K562 (cell line): ENCODE results near the gene RPTOR. TPM values are rescaled to one million over a fixed set of nuclear protein-coding genes. Genes with fewer than 3 reads are reported as not detected.

Experiments
- COPS2 ChIP-seq: fragments of 450-650 bp; conservative IDR thresholded peaks from 2 replicates; pipeline ENCODE4 v1.6.1; 2016; ENCODE audit warnings: mild to moderate bottlenecking, moderate library complexity
- CTBP1 ChIP-seq: fragments of 450-650 bp; IDR thresholded peaks from 2 replicates; pipeline ENCODE4 v1.6.1; 2016; ENCODE audit warnings: borderline replicate concordance
- GABPA ChIP-seq: fragments of 200-800 bp; sonication (Bioruptor generic); conservative IDR thresholded peaks from 2 replicates; pipeline ENCODE4 v1.6.1; 2016; ENCODE audit warnings: low read depth, missing genetic modification characterization, missing compliant biosample characterization
- GTF2A2 ChIP-seq: IDR thresholded peaks from 2 replicates; pipeline ENCODE4 v1.6.1; 2016; ENCODE audit warnings: mild to moderate bottlenecking, missing genetic modification characterization, missing compliant biosample characterization
- KDM1A ChIP-seq, 2 experiments: fragments of 450-650 bp; IDR thresholded peaks; 2 replicates each; pipeline ENCODE4 v1.6.1; 2016; ENCODE audit warnings: mild to moderate bottlenecking in 2 of 2
- NBN ChIP-seq: fragments of 450-650 bp; IDR thresholded peaks from 2 replicates; pipeline ENCODE4 v1.6.1; 2016; ENCODE audit warnings: low read depth, mild to moderate bottlenecking
- NCOA2 ChIP-seq, 2 experiments: fragments of 450-650 bp; IDR thresholded peaks; 2 replicates each; pipeline ENCODE4 v1.6.1; 2018; ENCODE audit warnings: mild to moderate bottlenecking in 2 of 2, moderate library complexity in 1 of 2; ENCODE audit not compliant: partially characterized antibody in 2 of 2
- ZC3H11A ChIP-seq: IDR thresholded peaks from 2 replicates; pipeline ENCODE4 v1.6.1; 2012; ENCODE audit warnings: low read depth, low read length, improper control_type of control experiment
- ZNF140 ChIP-seq: fragments of 250-450 bp; sonication (Bioruptor Pico); IDR thresholded peaks from 2 replicates; pipeline ENCODE4 v1.8.0; 2021; ENCODE audit warnings: moderate library complexity, mild to moderate bottlenecking, inconsistent platforms
- polyA plus RNA-seq, 8 experiments: library from polyadenylated mRNA; depleted of rRNA in 4 of 8; stranded (reverse) in 5 of 8; unstranded in 3 of 8; fragments of >200 nt; fragmentation: Nextera tagmentation in 2 of 8; fragmentation: Illumina TruSeq in 1 of 8; extraction: Ambion mirVana in 2 of 8; extraction: Trizol in 1 of 8; gene quantifications; 2 replicates each; pipeline versions ENCODE4 v1.2.1 to v1.2.3, GENCODE V29; 2011 to 2014; ENCODE audit warnings: inconsistent platforms in 1 of 8, missing spikeins in 1 of 8
- total RNA-seq, 7 experiments: library from RNA; depleted of rRNA in 6 of 7; stranded (reverse); fragments of >200 nt in 6 of 7; fragmentation: Illumina TruSeq in 2 of 7; extraction: Trizol in 2 of 7; gene quantifications; 2 replicates each; pipeline versions ENCODE4 v1.2.1 to v1.2.3, GENCODE V29; 2011 to 2021; ENCODE audit warnings: low replicate concordance in 1 of 7
- TF ChIP-seq, protein P1 (sequence below), 2 experiments: fragments of 450-650 bp; IDR thresholded peaks; 2 replicates each; pipeline ENCODE4 v1.6.1; 2016; ENCODE audit warnings: mild to moderate bottlenecking in 2 of 2, borderline replicate concordance in 1 of 2, low read depth in 1 of 2, moderate library complexity in 1 of 2
- TF ChIP-seq, protein P2 (sequence below), 2 experiments: fragments of 450-650 bp; formaldehyde crosslinking in 1 of 2; IDR thresholded peaks; 2 replicates each; pipeline versions ENCODE4 v1.4.0 to v1.6.1; 2014 to 2020; ENCODE audit warnings: mild to moderate bottlenecking in 2 of 2, borderline replicate concordance in 1 of 2, low read depth in 1 of 2

Gene RPTOR
- total and polyA plus RNA-seq, 9 of the 15 experiments (the other 6 are each of a cell fraction or from before 2014, with no cell fraction given), result 0.24 to 54.1 (median 10.2) TPM

DNA sequence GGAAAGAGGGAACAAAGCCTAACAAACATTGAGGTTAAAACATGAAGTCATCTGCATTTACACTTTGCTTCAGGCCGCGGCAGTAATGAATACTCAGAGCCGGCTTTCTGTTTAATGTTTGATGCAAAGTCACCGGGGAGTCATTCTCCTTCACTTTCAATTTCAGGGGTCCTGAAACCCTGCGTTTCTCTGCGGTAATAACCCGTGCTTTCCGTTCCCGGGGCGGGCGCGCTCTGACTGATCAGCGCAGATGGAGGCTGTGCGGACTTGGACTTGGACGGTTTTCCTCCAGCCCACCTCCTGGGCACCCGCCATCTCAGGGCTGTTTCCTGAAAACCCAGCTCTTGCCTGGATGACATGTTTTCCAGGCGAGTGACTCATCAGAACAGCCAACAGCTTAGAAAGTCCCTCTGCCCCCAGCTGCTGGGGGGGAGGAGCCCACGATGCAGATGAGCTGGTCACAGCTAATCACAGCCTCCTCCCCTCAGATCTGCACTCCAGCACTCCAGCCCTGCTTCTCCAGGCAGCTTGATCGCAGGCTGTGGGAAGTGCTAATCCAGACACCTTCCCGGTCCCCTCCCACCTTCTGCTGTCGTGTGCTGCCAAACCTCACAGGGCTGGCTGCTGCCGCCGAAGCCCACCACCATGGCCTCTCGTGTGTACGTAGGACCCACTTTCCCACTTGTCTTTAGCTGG is 288.4 kb downstream of the RPTOR start (continued):
- TF ChIP-seq, protein P1, sequence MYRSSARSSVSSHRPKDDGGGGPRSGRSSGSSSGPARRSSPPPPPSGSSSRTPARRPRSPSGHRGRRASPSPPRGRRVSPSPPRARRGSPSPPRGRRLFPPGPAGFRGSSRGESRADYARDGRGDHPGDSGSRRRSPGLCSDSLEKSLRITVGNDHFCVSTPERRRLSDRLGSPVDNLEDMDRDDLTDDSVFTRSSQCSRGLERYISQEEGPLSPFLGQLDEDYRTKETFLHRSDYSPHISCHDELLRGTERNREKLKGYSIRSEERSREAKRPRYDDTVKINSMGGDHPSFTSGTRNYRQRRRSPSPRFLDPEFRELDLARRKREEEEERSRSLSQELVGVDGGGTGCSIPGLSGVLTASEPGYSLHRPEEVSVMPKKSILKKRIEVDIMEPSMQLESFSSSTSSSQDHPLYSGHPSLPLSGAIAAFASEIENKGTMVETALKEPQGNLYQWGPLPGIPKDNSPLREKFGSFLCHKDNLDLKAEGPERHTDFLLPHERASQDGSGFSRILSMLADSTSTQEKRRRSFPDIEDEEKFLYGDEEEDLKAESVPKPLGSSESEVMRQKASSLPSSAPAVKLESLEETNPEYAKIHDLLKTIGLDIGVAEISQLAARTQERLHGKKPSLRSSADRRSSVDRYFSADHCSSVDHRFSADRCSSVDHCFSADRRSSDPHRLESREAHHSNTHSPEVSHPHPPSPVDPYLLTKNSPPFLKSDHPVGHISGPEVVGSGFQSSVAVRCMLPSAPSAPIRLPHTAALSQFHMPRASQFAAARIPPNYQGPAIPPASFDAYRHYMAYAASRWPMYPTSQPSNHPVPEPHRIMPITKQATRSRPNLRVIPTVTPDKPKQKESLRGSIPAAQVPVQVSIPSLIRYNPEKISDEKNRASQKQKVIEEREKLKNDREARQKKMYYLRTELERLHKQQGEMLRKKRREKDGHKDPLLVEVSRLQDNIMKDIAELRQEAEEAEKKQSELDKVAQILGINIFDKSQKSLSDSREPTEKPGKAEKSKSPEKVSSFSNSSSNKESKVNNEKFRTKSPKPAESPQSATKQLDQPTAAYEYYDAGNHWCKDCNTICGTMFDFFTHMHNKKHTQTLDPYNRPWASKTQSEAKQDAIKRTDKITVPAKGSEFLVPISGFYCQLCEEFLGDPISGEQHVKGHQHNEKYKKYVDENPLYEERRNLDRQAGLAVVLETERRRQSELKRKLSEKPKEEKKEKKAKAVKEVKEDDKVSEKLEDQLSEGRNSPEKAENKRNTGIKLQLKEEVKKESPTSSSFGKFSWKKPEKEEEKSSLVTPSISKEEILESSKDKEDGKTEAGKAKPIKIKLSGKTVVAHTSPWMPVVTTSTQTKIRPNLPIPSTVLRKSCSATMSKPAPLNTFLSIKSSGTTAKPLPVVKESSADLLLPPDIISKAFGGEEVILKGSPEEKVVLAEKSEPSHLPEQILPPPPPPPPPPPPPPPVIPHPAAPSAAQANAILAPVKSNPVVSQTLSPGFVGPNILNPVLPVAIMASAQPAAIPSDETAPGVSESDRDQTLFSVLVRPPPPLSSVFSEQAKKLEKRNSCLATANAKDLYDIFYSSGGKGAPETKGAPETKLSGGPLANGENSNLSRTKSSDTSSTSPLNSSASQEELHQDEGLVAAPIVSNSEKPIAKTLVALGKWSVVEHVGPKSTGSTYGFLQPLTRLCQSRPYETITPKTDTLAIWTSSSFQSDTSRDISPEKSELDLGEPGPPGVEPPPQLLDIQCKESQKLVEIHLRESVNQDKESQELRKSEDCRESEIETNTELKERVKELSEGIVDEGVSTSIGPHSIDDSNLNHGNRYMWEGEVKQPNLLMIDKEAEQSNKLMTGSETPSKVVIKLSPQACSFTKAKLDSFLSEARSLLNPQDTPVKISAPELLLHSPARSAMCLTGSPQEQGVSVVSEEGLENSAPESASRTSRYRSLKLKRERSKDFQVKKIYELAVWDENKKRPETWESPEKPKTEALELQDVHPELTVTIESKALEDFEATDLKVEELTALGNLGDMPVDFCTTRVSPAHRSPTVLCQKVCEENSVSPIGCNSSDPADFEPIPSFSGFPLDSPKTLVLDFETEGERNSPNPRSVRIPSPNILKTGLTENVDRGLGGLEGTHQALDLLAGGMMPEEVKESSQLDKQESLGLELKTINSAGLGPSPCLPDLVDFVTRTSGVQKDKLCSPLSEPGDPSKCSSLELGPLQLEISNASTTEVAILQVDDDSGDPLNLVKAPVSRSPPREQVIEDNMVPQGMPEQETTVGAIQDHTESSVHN (IDR thresholded peaks at IDR 0.05; ENCODE audit: borderline replicate concordance in 1 of 2, low read depth in 1 of 2), result peak in 1 of 2 experiments; percentile 89; a peak in 2 of 4 replicates
- no peak for TF ChIP-seq KDM1A (IDR thresholded peaks at IDR 0.05)
- TF ChIP-seq GTF2A2, result no peak
- no peak for TF ChIP-seq COPS2
- no peak for TF ChIP-seq ZC3H11A
- TF ChIP-seq, protein P2, sequence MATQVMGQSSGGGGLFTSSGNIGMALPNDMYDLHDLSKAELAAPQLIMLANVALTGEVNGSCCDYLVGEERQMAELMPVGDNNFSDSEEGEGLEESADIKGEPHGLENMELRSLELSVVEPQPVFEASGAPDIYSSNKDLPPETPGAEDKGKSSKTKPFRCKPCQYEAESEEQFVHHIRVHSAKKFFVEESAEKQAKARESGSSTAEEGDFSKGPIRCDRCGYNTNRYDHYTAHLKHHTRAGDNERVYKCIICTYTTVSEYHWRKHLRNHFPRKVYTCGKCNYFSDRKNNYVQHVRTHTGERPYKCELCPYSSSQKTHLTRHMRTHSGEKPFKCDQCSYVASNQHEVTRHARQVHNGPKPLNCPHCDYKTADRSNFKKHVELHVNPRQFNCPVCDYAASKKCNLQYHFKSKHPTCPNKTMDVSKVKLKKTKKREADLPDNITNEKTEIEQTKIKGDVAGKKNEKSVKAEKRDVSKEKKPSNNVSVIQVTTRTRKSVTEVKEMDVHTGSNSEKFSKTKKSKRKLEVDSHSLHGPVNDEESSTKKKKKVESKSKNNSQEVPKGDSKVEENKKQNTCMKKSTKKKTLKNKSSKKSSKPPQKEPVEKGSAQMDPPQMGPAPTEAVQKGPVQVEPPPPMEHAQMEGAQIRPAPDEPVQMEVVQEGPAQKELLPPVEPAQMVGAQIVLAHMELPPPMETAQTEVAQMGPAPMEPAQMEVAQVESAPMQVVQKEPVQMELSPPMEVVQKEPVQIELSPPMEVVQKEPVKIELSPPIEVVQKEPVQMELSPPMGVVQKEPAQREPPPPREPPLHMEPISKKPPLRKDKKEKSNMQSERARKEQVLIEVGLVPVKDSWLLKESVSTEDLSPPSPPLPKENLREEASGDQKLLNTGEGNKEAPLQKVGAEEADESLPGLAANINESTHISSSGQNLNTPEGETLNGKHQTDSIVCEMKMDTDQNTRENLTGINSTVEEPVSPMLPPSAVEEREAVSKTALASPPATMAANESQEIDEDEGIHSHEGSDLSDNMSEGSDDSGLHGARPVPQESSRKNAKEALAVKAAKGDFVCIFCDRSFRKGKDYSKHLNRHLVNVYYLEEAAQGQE (IDR thresholded peaks at IDR 0.05; ENCODE audit: borderline replicate concordance), result peak; percentile 10; the same call in 1 of the 2 replicates
- TF ChIP-seq, protein P2 (CRISPR knock-in tag; IDR thresholded peaks at IDR 0.05; ENCODE audit: low read depth), result no peak
- TF ChIP-seq NCOA2 (IDR thresholded peaks at IDR 0.05; ENCODE audit: partially characterized antibody in 2 of 2), result no peak
- TF ChIP-seq CTBP1, result peak; percentile 55; the same call in 1 of the 2 replicates
- no peak for TF ChIP-seq GABPA
- no peak for TF ChIP-seq ZNF140
- no peak for TF ChIP-seq NBN
